Neural cell (in vitro differentiated cells): ENCODE measurements around the gene CNOT3.

Source experiments
- EZH2 ChIP-seq: fragments of 200-600, 300-800 bp; shearing (Covaris generic), sonication (generic); IDR thresholded peaks from 2 replicates; pipeline ENCODE4 v1.6.1; 2014; ENCODE audit warnings: antibody characterized with exemption, low read length, borderline replicate concordance, mild to moderate bottlenecking; ENCODE audit not compliant: insufficient read depth, poor library complexity, severe bottlenecking
- RAD21 ChIP-seq: fragments of 450-650 bp; conservative IDR thresholded peaks from 2 replicates; pipeline ENCODE4 v1.6.1; 2014; ENCODE audit warnings: antibody characterized with exemption, mild to moderate bottlenecking, moderate library complexity
- TF ChIP-seq, protein P1 (sequence below): IDR thresholded peaks from 2 replicates; pipeline ENCODE4 v1.6.1; 2012; ENCODE audit warnings: borderline replicate concordance
- TF ChIP-seq, protein P2 (sequence below): fragments of 450-650 bp; IDR thresholded peaks from 2 replicates; pipeline ENCODE4 v1.5.1; 2014; ENCODE audit warnings: antibody characterized with exemption, mild to moderate bottlenecking, moderate library complexity; ENCODE audit not compliant: poor library complexity, severe bottlenecking

DNA sequence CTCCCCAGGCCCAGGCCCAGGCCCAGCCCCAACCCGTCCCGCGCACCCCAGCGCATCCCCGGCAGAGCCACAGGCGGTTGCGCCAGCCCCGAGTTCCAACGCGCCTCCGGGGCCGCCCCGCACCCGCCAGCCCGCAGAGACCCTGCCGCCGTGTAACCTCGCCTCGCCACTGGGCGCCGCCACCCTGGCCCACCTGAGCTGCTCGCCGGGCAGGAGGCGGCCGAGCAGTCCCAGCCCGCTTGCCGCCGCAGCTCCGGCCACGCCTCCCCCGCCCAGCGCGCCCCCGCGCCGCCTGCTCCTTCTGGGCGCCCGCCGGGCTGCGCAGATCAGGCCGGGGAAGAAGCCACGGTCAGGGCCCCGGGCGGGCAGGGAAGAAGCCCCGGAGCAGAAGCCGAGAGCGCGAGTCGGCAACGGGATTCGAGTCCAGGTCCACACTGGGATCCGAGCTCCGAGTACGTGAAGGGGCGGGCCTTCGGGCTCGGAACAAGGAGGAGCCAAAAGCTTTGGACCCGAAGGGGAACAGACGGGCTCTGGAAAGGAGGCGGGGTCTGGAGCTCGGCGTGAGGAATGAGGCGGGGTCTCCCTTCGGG lies 51.7 kb downstream of the CNOT3 start, which contains the start of gene MBOAT7:
- TF ChIP-seq EZH2 (no peak), RAD21 (peak; percentile 64)
- TF ChIP-seq, protein P1, sequence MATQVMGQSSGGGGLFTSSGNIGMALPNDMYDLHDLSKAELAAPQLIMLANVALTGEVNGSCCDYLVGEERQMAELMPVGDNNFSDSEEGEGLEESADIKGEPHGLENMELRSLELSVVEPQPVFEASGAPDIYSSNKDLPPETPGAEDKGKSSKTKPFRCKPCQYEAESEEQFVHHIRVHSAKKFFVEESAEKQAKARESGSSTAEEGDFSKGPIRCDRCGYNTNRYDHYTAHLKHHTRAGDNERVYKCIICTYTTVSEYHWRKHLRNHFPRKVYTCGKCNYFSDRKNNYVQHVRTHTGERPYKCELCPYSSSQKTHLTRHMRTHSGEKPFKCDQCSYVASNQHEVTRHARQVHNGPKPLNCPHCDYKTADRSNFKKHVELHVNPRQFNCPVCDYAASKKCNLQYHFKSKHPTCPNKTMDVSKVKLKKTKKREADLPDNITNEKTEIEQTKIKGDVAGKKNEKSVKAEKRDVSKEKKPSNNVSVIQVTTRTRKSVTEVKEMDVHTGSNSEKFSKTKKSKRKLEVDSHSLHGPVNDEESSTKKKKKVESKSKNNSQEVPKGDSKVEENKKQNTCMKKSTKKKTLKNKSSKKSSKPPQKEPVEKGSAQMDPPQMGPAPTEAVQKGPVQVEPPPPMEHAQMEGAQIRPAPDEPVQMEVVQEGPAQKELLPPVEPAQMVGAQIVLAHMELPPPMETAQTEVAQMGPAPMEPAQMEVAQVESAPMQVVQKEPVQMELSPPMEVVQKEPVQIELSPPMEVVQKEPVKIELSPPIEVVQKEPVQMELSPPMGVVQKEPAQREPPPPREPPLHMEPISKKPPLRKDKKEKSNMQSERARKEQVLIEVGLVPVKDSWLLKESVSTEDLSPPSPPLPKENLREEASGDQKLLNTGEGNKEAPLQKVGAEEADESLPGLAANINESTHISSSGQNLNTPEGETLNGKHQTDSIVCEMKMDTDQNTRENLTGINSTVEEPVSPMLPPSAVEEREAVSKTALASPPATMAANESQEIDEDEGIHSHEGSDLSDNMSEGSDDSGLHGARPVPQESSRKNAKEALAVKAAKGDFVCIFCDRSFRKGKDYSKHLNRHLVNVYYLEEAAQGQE = peak; percentile 58
- TF ChIP-seq, protein P2, sequence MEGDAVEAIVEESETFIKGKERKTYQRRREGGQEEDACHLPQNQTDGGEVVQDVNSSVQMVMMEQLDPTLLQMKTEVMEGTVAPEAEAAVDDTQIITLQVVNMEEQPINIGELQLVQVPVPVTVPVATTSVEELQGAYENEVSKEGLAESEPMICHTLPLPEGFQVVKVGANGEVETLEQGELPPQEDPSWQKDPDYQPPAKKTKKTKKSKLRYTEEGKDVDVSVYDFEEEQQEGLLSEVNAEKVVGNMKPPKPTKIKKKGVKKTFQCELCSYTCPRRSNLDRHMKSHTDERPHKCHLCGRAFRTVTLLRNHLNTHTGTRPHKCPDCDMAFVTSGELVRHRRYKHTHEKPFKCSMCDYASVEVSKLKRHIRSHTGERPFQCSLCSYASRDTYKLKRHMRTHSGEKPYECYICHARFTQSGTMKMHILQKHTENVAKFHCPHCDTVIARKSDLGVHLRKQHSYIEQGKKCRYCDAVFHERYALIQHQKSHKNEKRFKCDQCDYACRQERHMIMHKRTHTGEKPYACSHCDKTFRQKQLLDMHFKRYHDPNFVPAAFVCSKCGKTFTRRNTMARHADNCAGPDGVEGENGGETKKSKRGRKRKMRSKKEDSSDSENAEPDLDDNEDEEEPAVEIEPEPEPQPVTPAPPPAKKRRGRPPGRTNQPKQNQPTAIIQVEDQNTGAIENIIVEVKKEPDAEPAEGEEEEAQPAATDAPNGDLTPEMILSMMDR = peak; percentile 77
